Lower leg skin (tissue), 3 donors: ENCODE measurements around the gene LILRB4.

Experiments used
- CTCF ChIP-seq, 3 donors: fragments of 450-650 bp; IDR thresholded peaks; one replicate each; pipeline ENCODE4 v1.5.1; 2016; ENCODE audit warnings: antibody characterized with exemption in 3 of 3, mild to moderate bottlenecking in 3 of 3, moderate library complexity in 2 of 3
- POLR2A ChIP-seq, 2 donors: fragments of 450-650 bp; IDR thresholded peaks; one replicate each; pipeline ENCODE4 v1.6.1; 2016 to 2017; ENCODE audit warnings: antibody characterized with exemption in 2 of 2, mild to moderate bottlenecking in 1 of 2, moderate library complexity in 1 of 2

DNA sequence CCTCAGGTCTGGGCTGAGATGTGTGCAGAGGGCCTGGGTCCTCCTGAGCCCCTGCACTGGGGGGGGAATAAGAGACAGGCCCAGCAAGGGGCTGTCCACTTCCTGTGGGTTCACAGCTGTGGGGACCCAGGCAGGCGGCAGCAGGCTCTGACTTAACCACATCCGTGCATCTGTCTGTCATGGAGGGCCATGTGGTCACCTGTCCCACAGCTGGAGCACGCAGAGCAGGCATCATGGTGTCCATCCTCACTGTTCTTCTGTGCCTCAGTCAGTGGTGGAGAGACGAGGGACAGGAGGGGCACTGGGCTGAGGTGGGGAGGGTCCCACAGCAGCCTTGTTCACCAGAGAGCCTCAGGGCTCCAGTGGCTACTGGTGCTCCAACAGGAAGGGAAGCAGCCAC, 45.2 kb downstream of the LILRB4 start:
- TF ChIP-seq CTCF (IDR thresholded peaks at IDR 0.05) = no peak
- no peak for TF ChIP-seq POLR2A (IDR thresholded peaks at IDR 0.05)
